OCI-LY3 (cell line): ENCODE results near the gene CHST15.
"Not testable (repeated sequence)": the region's sequence is repeated elsewhere in the genome, so short reads cannot be mapped to it uniquely, and the experiment has no call there.

ENCODE experiments used
- H2AFZ ChIP-seq: fragments of 200-600, 300-600 bp; shearing (Covaris generic); 2 replicates; pipeline ENCODE4 v1.6.0; 2014; ENCODE audit warnings: antibody characterized with exemption, low read depth, low read length
- H3K27ac ChIP-seq: fragments of 200-600, 300-600 bp; sonication (generic); 2 replicates; pipeline ENCODE4 v1.5.1; 2014; ENCODE audit warnings: mild to moderate bottlenecking, low read length, moderate library complexity, mixed read lengths
- H3K27me3 ChIP-seq: fragments of 200-600, 300-600 bp; sonication (generic); 2 replicates; pipeline ENCODE4 v1.6.1; 2014; ENCODE audit warnings: low read depth, low read length, mixed read lengths
- H3K36me3 ChIP-seq: fragments of 200-600, 300-600 bp; sonication (generic); replicated peaks from 2 replicates; pipeline ENCODE3; 2014; ENCODE audit warnings: low read depth, low read length, mixed read lengths
- H3K4me1 ChIP-seq: fragments of 300-600, 200-600 bp; sonication (generic); 2 replicates; pipeline ENCODE4 v1.6.1; 2014; ENCODE audit warnings: low read length, mixed read lengths
- H3K4me2 ChIP-seq: fragments of 200-600, 300-600 bp; sonication (generic); 2 replicates; pipeline ENCODE4 v1.6.1; 2014; ENCODE audit warnings: low read length, mixed read lengths
- H3K4me3 ChIP-seq: fragments of 300-600, 200-600 bp; sonication (generic); 2 replicates; pipeline ENCODE4 v1.5.1; 2014; ENCODE audit warnings: antibody characterized with exemption, mild to moderate bottlenecking, low read length, moderate library complexity
- H3K79me2 ChIP-seq: fragments of 300-600, 200-600 bp; shearing (Covaris generic); 2 replicates; pipeline ENCODE4 v1.6.1; 2014; ENCODE audit warnings: mild to moderate bottlenecking, low read length, mixed read lengths
- H3K9ac ChIP-seq: fragments of 300-600, 200-600 bp; shearing (Covaris generic); 2 replicates; pipeline ENCODE4 v1.6.0; 2014; ENCODE audit warnings: mild to moderate bottlenecking, low read length, moderate library complexity
- H3K9me3 ChIP-seq: fragments of 200-600, 300-600 bp; shearing (Covaris generic); 2 replicates; pipeline ENCODE4 v1.6.1; 2014; ENCODE audit warnings: low read length, mixed read lengths; ENCODE audit not compliant: insufficient read depth
- H4K20me1 ChIP-seq: fragments of 200-600, 300-600 bp; sonication (generic); 2 replicates; pipeline ENCODE4 v1.6.1; 2016; ENCODE audit warnings: low read length, mixed read lengths; ENCODE audit not compliant: insufficient read depth
- EZH2phosphoT487 ChIP-seq: fragments of 200-600 bp; shearing (Covaris generic); IDR thresholded peaks from 2 replicates; pipeline ENCODE4 v1.6.1; 2018; ENCODE audit warnings: antibody characterized with exemption, mixed run types, low read depth
- TF ChIP-seq, protein P1 (sequence below): fragments of 200-600, 300-600 bp; sonication (generic); IDR thresholded peaks from 2 replicates; pipeline ENCODE4 v1.5.1; 2014; ENCODE audit warnings: antibody characterized with exemption, low read length, low read depth

The CHST15 gene

DNA sequence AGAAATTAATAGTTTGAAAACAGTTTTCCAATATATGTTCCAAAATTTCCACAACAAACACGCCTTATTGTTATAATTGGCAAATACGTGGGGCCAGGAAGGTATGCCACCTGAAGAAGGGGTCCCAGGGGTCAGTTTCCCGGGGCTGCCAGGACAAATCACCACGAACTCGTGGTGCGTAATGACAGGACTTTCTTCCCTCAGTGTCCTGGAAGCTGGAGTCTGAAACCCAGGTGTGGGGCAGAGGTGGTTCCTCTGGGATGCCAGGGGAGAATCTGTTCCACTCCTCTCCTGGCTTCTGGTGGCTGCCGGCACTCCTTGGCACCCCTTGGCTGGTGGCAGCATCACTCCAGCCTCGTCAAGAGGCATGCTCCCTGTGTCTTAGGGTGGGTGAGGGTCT is 56.7 kb downstream of the CHST15 start:
- Histone ChIP-seq H3K4me3 (no peak overlapping the region), H3K4me2 (peak overlapping the region; percentile 71), H3K36me3 (no peaks in the 10 kb centered on the region), H3K4me1 (peaks cover 38% of the 10 kb centered on the region), H3K9ac (no peak overlapping the region), H2AFZ (no peak overlapping the region), H3K27ac (no peak overlapping the region), H3K79me2 (no peaks in the 10 kb centered on the region), H3K9me3 (no peaks in the 10 kb centered on the region), H3K27me3 (peaks cover 19% of the 10 kb centered on the region), H4K20me1 (no peaks in the 10 kb centered on the region)
- TF ChIP-seq, protein P1, sequence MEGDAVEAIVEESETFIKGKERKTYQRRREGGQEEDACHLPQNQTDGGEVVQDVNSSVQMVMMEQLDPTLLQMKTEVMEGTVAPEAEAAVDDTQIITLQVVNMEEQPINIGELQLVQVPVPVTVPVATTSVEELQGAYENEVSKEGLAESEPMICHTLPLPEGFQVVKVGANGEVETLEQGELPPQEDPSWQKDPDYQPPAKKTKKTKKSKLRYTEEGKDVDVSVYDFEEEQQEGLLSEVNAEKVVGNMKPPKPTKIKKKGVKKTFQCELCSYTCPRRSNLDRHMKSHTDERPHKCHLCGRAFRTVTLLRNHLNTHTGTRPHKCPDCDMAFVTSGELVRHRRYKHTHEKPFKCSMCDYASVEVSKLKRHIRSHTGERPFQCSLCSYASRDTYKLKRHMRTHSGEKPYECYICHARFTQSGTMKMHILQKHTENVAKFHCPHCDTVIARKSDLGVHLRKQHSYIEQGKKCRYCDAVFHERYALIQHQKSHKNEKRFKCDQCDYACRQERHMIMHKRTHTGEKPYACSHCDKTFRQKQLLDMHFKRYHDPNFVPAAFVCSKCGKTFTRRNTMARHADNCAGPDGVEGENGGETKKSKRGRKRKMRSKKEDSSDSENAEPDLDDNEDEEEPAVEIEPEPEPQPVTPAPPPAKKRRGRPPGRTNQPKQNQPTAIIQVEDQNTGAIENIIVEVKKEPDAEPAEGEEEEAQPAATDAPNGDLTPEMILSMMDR: no peak

DNA sequence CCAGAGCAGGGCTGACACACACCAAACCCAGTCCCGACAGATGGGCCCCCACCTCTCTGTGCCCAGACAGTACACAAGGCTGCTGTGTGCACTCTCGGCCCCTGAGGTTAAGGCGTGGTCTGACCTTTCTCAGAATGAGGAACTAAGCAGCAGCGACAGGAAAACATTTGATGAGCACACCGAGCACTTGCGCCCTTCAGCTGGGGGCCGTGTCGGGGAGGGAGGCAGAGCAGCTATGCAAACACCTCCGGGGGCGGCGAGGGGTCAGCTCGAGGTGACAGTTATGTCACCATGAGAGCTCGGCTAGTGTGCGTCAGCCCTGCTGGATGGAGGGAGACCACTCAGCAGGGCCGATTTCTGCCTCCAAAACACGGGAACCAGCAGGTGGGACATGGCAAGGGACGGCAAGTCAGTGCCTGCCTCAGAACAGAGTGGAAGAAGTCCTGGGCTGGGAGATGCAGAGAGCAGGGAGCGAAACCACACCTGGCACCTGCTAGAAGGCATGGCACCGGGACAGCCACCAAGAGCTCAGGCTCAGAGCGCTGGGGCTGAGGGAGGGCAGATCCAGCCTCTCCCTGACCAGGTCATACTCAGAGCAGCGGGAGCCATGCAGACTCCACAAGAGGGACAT is 57.4 kb downstream of the CHST15 start:
- Histone ChIP-seq H3K4me3 (peak overlapping the region; percentile 61), H3K27me3 (peaks cover 26% of the 10 kb centered on the region), H3K36me3 (no peaks in the 10 kb centered on the region), H2AFZ (peak overlapping the region; percentile 10; the same call in 1 of the 2 replicates), H3K9me3 (no peaks in the 10 kb centered on the region), H3K4me1 (peaks cover 38% of the 10 kb centered on the region), H3K4me2 (peak overlapping the region; percentile 71), H3K9ac (peak overlapping the region; percentile 44), H3K27ac (peak overlapping the region; percentile 52), H3K79me2 (no peaks in the 10 kb centered on the region), H4K20me1 (no peaks in the 10 kb centered on the region)
- TF ChIP-seq, protein P1: no peak
- TF ChIP-seq EZH2phosphoT487: no peak

DNA sequence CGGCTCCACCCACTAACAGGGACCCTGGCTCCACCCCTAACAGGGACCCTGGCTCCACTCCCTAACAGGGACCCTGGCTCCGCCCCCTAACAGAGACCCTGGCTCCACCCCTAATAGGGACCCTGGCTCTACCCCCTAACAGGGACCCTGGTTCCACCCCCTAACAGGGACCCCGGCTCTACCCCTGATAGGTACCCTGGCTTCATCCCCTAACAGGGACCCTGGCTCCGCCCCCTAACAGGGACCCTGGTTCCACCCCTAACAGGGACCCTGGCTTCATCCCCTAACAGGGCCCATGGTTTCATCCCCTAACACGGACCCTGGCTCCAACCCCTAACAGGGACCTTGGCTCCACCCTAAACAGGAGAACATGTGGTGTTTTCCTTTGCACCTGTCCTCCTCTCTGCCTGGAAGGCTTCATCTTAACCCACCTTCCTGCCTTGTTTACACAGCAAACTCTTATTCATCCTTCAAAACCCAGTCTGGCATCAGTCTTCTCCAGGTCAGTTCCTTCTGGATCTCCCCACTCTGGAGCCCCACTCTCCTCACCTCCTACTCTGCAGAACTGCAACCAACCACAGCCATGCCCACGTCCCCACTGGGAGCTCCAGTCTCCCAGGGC is 58.0 kb downstream of the CHST15 start:
- H3K27ac ChIP-seq: peak overlapping the region; percentile 52
- H3K36me3 ChIP-seq: no peaks in the 10 kb centered on the region
- H3K4me1 ChIP-seq: peaks cover 33% of the 10 kb centered on the region
- peak overlapping the region; percentile 61 for H3K4me3 ChIP-seq
- H3K9me3 ChIP-seq: no peaks in the 10 kb centered on the region
- H3K79me2 ChIP-seq: no peaks in the 10 kb centered on the region
- H3K4me2 ChIP-seq: peak overlapping the region; percentile 71
- H3K27me3 ChIP-seq: peaks cover 32% of the 10 kb centered on the region
- no peaks in the 10 kb centered on the region for H4K20me1 ChIP-seq
- H2AFZ ChIP-seq: peak overlapping the region; percentile 10; the same call in 1 of the 2 replicates
- H3K9ac ChIP-seq: peak overlapping the region; percentile 44
- TF ChIP-seq EZH2phosphoT487: no peak
- TF ChIP-seq, protein P1: no peak

DNA sequence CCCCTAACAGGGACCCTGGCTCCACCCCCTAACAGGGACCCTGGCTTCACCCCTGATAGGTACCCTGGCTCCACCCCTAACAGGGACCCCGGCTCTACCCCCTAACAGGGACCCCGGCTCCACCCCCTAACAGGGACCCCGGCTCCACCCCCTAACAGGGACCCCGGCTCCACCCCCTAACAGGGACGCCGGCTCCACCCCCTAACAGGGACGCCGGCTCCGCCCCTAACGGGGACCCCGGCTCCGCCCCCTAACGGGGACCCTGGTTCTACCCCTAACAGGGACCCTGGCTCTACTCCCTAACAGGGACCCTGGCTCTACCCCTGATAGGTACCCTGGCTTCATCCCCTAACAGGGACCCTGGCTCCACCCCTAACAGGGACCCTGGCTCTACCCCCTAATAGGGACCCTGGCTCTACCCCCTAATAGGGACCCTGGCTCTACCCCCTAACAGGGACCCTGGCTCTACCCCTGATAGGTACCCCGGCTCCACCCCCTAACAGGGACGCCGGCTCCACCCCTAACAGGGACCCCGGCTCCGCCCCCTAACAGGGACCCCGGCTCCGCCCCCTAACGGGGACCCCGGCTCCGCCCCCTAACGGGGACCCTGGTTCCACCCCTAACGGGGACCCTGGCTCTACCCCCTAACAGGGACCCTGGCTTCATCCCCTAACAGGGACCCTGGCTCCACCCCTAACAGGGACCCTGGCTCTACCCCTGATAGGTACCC is 58.7 kb downstream of the CHST15 start:
- H3K9me3 ChIP-seq, H3K27ac ChIP-seq, H3K4me3 ChIP-seq, H3K79me2 ChIP-seq, H3K36me3 ChIP-seq, H2AFZ ChIP-seq, H3K9ac ChIP-seq, H4K20me1 ChIP-seq: not testable (repeated sequence)
- Histone ChIP-seq H3K4me2 (peak overlapping the region; percentile 71; the same call in 1 of the 2 replicates), H3K4me1 (peaks cover 26% of the 10 kb centered on the region), H3K27me3 (peaks cover 31% of the 10 kb centered on the region)
